B cell (primary cell): Measurements from ENCODE around the gene SPATA2L.

Experiments
- EZH2 ChIP-seq: IDR thresholded peaks from 2 replicates; pipeline ENCODE4 v1.6.1; 2012; ENCODE audit warnings: borderline replicate concordance, low read depth, mild to moderate bottlenecking, moderate library complexity, low read length; ENCODE audit not compliant: insufficient read depth, poor library complexity, severe bottlenecking
- TF ChIP-seq, protein P1 (sequence below): fragments of 200-600 bp; IDR thresholded peaks from one replicate; pipeline ENCODE4 v1.8.0; 2022; ENCODE audit warnings: antibody characterized with exemption, mild to moderate bottlenecking

DNA sequence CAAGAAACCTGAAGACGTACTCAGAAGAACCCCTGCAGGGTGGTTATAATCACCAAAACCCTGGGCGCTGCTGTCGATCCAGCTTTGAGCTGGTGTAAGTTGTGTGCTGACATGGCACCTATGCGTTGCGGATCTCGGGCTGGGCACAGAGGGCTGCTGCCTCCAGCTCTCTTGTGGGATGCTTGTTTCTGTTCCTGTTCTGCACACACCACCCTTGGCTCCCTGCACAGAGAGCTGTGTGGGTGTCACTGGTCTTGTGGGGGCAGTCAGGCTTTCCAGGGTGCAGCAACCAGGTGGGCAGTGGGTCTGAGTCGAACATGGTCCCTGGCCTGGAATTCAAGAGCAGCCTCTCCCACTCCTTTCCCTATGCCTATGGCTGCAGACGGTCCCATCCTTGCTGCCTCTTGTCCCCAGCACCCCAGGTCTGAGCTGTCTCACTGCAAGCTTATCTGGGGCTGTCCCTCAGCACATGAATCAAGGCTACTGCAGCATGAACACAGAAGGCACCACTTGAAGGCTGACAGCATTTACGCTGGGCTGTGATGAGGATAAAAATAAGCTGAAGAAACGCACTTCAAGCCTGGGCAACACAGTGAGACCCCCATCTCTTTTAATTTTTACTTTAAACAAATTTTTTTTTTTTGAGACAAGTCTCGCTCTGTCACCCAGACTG is 40.0 kb upstream of the SPATA2L start:
- TF ChIP-seq, protein P1, sequence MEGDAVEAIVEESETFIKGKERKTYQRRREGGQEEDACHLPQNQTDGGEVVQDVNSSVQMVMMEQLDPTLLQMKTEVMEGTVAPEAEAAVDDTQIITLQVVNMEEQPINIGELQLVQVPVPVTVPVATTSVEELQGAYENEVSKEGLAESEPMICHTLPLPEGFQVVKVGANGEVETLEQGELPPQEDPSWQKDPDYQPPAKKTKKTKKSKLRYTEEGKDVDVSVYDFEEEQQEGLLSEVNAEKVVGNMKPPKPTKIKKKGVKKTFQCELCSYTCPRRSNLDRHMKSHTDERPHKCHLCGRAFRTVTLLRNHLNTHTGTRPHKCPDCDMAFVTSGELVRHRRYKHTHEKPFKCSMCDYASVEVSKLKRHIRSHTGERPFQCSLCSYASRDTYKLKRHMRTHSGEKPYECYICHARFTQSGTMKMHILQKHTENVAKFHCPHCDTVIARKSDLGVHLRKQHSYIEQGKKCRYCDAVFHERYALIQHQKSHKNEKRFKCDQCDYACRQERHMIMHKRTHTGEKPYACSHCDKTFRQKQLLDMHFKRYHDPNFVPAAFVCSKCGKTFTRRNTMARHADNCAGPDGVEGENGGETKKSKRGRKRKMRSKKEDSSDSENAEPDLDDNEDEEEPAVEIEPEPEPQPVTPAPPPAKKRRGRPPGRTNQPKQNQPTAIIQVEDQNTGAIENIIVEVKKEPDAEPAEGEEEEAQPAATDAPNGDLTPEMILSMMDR, result no peak
- no peak for TF ChIP-seq EZH2
